ENCODE results near the gene EGFLAM.
"Not testable (repeated sequence)": the region's sequence is repeated elsewhere in the genome, so short reads cannot be mapped to it uniquely, and the experiment has no call there.

Gene EGFLAM

DNA sequence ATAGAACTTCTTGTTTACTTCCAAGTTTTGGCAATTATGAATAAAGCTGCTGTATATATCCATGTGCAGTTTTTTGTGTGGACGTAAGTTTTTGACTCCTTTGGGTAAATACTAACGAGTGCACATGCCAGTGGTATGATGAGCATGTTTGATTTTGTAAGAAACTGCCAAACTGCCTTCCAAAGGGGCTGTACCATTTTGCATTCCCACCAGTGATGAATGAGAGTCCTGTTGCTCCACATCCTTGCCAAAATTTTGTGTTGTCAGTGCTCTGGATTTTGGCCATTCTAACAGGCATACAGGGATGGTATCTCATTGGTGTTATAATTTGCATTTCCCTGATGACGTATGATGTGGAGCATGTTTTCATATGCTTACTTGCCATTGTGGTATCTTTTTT, 73.5 kb downstream of the EGFLAM start:
- DNase-seq, result no peak

DNA sequence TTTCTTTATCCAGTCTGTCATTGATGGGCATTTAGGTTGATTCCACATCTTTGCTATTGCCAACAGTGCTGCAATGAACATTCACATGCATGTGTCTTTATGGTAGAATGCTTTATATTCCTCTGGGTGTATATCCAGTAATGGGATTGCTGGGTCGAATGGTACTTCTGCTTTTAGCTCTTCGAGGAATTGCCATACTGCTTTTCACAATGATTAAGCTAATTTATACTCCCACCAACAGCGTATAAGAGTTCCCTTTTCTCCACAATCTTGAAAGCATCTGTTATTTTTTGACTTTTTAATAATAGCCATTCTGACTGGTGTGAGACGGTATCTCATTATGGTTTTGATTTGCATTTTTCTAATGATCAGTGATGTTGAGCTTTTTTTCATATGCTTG, 74.8 kb downstream of the EGFLAM start:
- DNase-seq, result not testable (repeated sequence)

DNA sequence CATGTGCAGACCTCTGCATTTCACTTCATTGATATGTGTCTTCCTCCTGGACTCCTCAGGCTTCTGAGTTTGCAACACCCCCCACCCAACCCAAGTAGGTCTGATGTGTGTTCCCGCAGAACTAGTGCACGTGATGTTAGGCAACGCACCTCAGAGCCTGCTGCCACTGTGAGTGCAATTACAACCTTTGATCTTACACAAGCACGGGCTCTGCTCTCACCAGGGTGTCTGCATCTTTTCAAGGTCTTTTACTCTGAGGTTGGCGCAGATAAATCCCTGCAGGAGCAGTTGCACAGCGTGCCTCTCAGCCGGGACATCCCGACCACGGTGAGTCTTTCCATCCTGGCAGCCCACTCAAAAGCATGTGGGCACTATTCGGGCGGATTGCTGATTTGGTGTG, 80.1 kb downstream of the EGFLAM start:
- DNase-seq, result no peak

DNA sequence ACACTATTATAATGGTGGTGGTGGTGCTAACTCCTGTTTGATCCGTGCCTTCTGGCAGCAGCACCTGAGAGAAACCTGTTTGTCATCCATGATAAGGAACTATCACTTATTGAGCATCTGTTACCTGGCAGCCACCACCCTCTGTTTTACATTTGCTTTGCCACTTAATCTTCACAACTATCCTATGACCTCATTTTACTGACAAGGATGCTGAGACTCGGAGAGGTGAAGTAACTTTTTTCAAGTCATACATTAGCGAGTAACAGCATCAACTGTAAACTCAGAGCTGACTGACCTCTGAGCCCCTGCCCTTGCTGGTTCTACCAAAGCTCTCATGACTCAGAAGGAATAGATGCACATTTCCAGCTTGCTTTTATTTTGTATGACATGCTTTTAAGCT, 81.1 kb downstream of the EGFLAM start:
- DNase-seq, result no peak

DNA sequence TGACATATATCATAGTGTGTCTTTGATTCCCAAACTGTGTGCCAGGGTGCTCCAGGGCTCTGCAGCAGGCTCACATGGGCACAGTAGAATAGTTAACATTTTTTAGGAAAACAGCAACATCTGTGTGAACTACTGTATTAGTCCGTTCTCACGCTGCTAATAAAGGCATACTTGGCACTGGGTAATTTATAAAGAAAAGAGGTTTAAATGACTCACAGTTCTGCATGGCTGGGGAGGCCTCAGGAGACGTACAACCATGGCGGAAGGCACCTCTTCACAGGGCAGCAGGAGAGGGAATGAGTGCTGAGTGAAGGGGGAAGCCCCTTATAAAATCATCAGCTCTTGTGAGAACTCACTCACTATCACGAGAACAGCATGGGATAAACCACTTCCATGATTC, 82.7 kb downstream of the EGFLAM start:
- no peak for DNase-seq

DNA sequence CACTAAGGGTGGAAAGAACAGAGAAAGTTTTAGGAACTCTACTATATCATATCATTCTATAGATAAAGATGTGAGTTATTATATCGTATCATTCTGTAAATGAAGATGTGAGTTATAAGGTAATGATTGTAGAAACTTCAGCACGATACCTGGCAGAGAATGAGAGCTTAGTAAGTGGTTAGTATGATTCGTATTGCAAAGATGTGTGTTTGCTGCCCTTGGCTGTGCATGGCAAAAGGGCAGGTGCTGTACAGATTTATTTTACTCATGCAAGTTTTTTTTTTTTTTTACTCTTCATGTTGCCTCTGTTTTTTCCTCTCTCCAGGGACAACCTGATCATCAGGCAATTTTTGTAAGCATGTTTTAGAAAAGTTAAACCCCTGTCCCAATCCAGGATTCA, 83.3 kb downstream of the EGFLAM start:
- no peak for DNase-seq

DNA sequence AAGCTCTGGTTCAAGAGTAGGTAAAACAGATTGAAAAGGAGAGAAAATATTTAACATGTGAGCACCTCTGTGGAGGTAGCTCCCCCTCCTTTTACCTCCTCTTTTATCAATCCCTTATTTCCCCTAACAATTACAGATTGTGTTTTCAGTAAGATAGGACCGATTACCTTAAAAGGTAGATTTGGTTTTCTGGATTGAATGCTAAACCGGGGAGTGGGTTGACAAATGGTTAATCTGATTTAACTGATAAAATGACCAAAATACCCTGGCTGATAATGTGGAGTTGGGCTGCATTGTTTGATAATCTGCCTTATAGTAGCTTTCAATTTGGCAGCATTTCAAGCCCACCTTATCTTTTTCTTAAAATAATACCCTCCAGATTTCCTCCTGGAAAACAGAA, 83.9 kb downstream of the EGFLAM start:
- DNase-seq, result no peak

DNA sequence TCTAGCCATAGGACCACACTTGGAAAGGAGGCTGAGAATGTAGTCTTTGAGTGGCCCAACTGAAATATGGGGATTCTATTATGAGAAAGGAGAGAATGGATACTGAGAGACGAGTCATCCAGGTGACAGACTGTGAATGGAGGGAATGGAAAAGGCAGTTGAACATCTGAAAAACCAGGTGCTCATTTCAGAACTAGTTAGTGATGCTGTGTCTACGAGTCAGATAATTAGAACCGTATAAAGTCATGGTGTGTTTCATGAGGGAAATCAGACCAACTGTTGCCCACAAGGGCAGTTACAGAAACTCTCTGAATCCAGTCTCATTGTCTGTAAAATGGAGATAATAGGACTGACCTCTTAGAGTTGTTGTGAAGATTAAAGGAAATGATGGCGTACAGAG, 86.5 kb downstream of the EGFLAM start:
- no peak for DNase-seq

DNA sequence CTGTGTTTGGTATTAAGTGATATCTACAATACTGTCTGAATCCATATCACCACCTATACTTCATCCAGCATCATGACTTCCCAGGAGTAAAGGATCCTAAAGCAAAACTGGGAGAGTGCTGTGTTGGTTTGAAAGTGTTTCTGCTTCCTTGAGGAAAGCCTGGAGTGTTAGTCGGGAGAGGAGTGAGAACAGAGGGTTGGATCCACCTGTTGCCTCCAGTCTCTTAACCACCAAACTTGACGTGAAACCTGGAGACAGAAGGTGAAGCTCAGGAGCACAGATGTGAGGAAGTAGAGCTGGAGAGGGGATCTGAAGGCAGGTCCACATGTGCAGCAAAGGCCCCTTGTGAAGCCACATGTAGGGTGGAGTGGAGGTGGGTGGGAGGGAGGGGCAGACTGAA, 88.2 kb downstream of the EGFLAM start:
- DNase-seq, result no peak

DNA sequence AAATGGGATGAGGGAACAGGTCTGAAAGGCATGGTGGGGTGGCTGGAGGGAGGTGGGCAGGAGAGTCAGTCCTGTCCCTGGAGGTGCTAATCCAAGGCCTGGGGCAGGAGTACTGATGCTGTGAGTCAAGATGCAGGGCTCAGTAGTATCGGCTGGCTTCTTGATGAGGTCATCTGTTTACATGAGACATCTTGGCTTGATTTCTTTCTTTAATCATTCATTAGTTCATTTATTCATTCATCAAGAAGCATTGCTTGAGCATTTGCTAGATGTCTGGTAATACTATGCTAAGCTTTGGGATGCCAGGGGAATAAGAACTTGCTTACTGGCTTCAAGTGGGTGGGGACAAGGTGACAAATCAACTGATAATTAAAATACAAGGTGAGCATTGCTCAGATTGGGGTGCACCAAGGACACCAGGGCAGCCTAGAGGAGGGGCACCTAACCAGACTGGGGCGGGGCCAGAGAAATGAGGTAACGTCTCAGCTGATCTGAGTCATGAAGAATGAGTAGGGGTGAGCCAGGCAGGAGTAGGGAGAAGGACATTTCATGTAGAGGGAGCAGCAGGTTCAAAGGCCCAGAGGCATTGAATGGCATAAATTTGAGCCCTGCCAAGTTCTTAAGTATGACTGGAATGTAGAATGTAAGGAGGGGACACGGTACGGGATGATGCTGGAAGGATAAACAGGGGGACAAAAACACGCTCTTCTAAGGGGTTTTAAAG, 88.8 kb downstream of the EGFLAM start:
- no peak for DNase-seq

DNA sequence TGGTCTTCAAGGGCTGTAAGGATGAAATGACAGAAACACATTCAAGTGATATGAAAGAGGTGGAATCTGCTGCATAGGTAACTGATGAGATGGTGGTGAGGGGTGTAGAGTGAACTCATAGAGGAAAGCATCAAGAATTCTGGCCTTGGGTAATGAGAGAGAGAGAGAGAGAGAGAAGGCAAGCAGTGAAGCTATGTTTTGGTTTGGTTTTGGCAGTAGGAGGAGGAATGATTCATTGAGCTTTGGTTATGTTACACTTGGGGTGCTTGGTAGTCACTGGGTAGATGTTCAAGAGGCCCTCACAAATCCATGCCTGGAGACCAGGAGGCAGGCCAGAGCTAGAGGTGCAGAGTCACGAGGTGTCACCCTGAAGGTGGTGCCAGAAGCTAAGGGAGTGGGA, 89.5 kb downstream of the EGFLAM start:
- DNase-seq, result no peak

DNA sequence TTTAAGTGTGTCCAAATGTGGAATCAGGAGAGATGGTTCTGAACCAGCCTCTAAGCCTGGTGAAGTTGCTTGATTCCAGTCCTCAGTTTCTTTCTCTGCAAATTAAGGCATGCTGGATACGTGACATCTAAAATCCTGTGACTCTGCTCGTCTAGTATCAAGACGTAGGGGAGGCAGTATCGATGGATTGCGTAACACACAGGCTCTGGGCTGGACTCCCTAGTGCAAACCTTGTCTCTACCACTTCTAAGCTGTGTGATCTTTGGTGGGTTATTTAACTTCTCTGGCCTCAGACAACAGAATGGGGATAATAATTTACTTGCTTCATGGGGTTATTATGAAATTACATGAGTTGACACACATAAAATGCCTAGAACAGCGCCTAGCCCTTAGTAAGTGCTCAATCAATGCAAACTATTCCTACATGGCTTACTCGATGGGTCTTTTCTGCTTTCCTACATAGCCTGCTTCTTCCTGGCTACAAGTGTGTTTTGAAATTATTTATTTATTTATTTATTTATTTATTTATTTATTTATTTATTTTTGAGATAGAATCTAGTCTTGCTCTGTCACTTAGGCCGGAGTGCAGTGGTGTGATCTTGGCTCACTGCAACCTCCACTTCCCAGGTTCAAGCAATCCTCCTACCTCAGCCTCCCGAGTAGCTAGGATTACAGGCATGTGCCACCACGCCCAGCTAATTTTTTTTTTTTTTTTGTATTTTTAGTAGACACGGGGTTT, 102.1 kb downstream of the EGFLAM start:
- DNase-seq, result no peak

DNA sequence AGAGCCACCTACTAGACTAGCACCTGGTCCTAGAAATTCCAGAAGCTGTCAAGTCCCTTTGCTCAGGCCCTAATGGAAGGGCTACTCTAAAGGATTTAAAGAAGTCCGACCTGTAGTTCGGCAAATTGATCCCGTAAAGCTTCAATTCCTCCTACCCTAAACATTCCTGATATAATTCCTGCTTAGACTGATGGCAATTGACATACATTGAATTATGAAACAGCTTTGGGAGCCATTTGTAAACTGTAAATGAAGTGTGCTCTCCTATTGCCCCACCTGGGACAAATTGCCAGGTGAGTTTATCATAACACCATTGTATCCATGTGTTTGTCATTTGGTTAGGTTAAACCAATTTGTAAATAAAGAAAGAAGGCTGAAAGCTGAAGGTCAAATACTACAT, 104.4 kb downstream of the EGFLAM start:
- no peak for DNase-seq

DNA sequence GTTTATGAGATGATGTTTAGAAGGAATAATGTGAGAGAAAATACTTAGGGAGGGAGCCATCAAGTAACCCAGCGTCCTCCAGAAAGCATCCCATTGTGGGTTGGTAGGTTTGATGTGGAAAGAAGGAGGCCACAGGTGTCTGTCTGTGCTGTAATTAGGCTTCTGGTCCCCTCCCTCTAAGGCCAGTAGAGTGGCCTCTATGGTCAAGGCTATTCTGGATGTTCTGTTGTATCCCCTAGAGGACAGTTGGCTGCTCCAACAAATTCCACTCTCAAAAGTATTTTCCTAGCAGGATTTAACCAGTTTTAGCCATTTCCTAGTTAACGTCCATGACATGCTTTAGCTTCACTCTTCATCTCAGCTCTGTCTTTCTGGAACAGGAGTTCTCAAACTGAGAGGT, 106.5 kb downstream of the EGFLAM start:
- DNase-seq, result no peak

DNA sequence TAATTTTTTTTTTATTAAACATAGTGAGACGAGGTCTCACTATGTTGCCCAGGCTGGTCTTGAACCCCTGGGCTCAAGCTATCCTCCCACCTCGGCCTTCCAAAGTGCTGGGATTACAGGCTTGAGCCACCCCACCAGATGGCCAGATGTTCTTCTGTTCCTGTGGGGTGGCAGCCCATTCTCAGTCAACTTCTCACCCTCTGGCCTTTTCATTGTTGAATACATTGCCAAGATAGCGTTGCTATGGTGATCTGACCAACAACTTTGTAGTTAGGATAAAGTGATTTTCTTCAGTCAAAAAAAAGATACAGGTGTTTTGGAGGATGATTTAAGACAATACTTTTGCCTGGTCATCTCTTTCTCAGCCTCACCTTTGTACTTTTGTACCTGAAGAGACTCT, 109.1 kb downstream of the EGFLAM start:
- no peak for DNase-seq

DNA sequence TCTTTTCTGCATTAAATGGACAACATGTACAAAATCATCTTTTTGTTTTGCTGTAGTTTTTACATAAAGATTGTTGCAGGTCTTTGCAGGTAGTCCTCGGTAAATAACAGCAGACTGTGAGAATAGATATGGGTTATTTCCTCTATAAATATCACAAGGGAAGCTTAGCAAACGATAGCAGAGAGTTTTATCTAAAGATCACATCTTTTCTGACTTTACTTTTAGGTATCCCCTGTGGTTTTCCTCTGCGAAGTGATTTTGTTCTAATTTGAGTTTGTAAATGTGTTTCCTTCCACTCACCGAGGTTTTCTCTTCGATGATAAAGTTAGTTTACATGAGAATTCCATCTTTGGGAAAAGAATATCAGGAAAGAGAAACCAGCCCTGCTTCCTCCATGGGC, 109.6 kb downstream of the EGFLAM start:
- no peak for DNase-seq

DNA sequence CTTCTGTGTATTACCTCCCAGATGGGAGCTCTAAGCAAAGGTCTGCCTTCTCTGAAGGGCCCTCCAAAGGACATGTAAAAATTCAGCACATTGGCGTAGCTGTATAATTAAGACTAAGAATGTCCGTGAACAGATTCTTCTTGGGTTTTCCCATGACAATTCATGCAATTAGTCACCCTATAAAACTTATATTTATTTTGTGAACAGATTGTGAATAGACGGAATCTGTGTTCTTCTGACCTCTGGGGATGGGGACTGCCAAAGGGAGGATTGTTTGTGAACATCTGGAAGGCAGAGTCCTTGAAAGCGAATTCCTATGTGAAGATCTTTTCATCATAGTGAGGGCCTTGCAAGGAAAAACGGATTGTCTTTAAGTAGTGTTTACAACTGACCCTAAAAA, 111.3 kb downstream of the EGFLAM start:
- no peak for DNase-seq

DNA sequence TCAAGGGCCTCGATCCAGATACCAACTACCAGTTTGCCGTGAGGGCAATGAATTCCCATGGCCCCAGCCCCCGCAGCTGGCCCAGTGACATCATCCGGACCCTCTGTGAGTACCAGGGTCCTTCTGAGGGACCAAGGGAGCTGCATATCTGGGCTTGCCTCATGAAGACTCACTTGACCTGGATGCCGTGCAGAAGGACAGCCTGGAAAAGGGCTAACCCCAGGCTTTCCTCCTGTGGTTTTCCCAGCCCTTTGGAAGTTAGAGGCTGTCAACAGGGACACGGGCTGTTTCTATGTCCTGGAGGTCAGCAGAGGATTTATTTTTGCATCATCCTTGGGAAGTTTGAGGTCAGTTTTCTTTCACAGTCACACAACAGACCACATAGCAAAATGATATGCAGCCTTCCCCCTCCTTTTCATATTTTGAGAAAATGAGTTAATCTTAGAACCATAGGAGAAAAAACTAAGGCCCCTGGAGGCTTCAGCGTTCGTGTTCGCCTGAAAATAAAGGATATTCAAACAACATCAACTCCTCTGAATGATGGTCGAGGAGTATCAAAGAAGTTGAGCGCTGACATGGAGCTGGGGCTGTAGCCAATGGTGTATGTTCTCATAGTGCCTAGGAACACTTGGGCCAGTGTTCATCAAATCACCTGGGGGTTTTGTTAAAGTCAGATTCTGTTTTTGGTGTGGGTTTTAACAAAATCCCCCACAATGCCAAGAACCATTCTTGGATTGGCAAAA, 112.2 kb downstream of the EGFLAM start:
- DNase-seq, result no peak

DNA sequence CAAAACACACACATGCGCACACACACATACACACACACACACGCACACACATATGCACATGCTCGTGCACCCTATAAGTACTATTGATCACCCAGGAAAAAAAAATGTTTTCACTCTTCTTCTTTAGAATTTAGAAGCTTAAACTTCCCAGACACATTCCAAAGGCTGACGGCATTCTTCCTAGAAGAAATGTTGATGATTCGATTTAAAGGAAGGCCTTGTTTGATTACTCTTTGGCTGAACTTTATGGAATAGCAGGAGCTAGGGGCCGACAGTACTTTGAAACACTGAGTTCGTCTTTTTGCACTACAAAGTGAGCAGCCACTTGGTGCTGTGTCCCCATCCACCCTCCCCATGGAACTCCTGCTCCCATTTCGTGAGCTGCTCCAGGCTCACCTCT, 113.2 kb downstream of the EGFLAM start:
- DNase-seq, result no peak

DNA sequence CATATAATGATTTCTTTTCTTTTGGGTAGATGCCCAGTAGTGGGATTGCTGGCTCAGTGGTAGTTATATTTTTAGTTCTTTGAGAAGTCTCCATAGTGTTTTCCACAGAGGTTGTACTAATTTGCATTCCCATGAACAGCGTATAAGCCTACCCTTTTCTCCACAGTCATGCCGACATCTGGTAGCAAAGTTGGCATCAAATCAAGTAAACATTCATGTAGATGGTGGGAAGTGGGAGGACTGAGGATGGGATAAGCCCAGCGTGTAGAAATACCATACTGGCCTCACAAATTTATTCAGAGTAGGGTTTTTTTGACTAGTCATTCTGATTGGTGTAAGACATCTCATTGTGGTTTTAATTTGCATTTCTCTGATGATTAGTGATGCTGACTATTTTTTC, 115.4 kb downstream of the EGFLAM start:
- no peak for DNase-seq

DNA sequence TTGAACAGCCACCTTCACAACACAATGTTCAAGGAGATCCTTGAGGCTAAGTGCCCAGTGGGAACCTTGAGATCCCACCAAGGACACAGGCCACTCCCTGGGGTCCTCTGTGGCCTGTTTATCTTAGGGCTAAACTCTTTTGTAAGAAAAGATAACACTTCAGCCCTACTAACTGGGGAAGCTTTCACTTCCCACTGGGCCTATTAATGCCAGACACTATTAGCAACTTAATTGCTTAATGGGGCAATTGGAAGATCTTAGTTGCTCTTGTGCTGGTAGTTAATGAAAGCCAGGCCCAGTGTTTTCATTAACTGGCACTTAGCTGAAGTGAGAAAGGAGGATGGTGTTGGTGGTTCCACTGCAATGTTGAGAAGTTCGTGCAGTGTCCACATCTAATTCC, 117.1 kb downstream of the EGFLAM start:
- DNase-seq, result no peak

DNA sequence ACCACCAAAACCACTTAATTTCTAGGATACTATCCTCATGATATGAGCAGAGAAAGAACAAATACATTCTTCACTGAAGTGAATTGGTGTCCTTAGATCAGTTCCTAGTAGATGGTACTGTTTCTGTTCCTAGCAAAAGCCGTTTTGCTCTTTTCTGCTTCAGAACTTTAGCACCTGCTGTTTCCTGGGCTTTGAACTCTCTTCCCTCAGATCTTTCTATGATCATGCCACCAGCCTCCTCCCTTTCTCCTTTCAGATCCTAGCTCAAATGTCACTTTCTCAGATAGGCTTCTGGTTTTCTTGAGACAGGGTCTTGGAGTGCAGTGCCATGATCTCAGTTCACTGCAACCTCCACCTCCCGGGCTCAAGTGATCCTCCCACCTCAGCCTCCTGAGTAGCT, 118.0 kb downstream of the EGFLAM start:
- DNase-seq, result no peak

DNA sequence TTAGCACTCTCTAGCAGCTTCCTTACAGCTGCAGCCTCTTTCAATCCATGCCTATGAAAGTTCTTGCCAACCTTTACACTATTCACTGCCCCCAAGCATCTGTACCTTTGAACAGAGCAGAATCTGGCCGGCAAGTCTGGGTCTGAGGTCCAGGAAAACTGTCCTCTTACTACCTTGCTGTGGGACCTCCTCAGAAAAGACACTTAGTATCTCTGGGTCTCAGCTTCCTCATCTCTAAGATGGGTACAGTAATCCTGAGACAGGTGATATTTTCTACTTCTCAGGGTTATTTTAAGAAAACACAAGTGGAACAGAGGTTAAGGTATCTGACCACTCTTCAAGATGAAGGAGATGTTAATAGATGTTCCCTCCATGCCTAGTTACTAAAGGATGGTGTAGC, 120.2 kb downstream of the EGFLAM start:
- no peak for DNase-seq

DNA sequence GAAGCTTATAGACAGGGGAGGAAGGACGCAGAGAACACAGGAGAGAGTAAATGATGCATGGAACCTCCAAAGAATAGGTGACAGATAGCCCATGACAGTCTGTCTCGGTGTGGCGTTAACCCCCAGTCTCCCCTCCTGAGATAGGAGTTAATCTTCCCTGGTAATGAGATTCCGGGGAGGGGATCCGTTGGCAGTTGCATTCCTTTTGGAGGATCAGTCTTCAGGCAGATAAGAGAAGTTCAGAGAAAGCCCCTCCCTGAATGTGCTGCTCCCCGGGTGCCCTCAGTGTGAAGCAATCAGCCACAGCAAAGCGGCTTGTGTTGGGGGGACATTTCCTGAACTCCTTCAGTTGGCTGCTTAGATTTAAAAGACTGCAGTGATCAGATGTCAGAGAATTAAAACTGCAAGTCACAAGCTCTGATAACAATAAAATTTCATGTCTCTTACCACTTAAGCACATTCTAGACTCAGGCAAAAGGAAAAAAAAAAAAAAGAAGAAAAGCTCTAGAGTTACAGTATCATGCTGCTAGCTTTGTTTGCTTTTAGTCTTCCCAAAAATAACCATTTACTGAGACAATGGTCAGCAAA, 121.1 kb downstream of the EGFLAM start:
- no peak for DNase-seq

Measured in GDM1 (cell line).